HepG2 (cell line): Measurements from ENCODE around the gene C1QTNF12. TPM values are rescaled to one million over a fixed set of nuclear protein-coding genes. Genes with fewer than 3 reads are reported as not detected.

Experiments
- ADNP ChIP-seq: sonication (generic); formaldehyde crosslinking; IDR thresholded peaks from 2 replicates; pipeline ENCODE4 v1.4.0; 2020; ENCODE audit warnings: missing genetic modification reagents
- ARID3A ChIP-seq: IDR thresholded peaks from 2 replicates; pipeline ENCODE4 v1.6.1; 2012; ENCODE audit warnings: low read depth, low read length, improper control_type of control experiment
- ARID4A ChIP-seq: sonication (generic); formaldehyde crosslinking; IDR thresholded peaks from 2 replicates; pipeline ENCODE4 v1.5.0; 2020; ENCODE audit warnings: mild to moderate bottlenecking, missing genetic modification reagents, borderline replicate concordance
- ELF3 ChIP-seq: IDR thresholded peaks from 2 replicates; pipeline ENCODE4 v1.6.1; 2016; ENCODE audit warnings: missing genetic modification reagents, missing compliant biosample characterization
- IRF2 ChIP-seq: IDR thresholded peaks from 2 replicates; pipeline ENCODE4 v1.6.1; 2018; ENCODE audit warnings: missing genetic modification reagents, missing compliant biosample characterization
- MXD1 ChIP-seq: sonication (generic); formaldehyde crosslinking; IDR thresholded peaks from 2 replicates; pipeline ENCODE4 v1.4.0; 2020; ENCODE audit warnings: mild to moderate bottlenecking, missing genetic modification reagents
- NR2F6 ChIP-seq, 2 experiments: IDR thresholded peaks; 2 replicates each; pipeline ENCODE4 v1.6.1; 2016; ENCODE audit warnings: antibody characterized with exemption in 1 of 2, mild to moderate bottlenecking in 1 of 2
- SP2 ChIP-seq: sonication (generic); formaldehyde crosslinking; IDR thresholded peaks from 2 replicates; pipeline ENCODE4 v1.5.1; 2020; ENCODE audit warnings: mild to moderate bottlenecking, missing genetic modification reagents
- THAP9 ChIP-seq: sonication (generic); formaldehyde crosslinking; IDR thresholded peaks from 2 replicates; pipeline ENCODE4; 2020; ENCODE audit warnings: missing genetic modification reagents, mild to moderate bottlenecking, borderline replicate concordance
- TMF1 ChIP-seq: sonication (generic); formaldehyde crosslinking; IDR thresholded peaks from 2 replicates; pipeline ENCODE4 v1.8.1; 2022; ENCODE audit warnings: low read depth, missing genetic modification reagents
- ZBTB10 ChIP-seq: sonication (generic); formaldehyde crosslinking; IDR thresholded peaks from 2 replicates; pipeline ENCODE4 v1.4.0; 2020; ENCODE audit warnings: missing genetic modification reagents, borderline replicate concordance
- ZBTB21 ChIP-seq: sonication (generic); formaldehyde crosslinking; IDR thresholded peaks from 2 replicates; pipeline ENCODE4 v1.4.0; 2020; ENCODE audit warnings: missing genetic modification reagents
- ZNF253 ChIP-seq: sonication (generic); formaldehyde crosslinking; IDR thresholded peaks from 2 replicates; pipeline ENCODE4 v1.8.0; 2022; ENCODE audit warnings: mild to moderate bottlenecking, missing genetic modification reagents, borderline replicate concordance
- ZNF598 ChIP-seq: sonication (generic); formaldehyde crosslinking; IDR thresholded peaks from 2 replicates; pipeline ENCODE4 v1.5.1; 2020; ENCODE audit warnings: mild to moderate bottlenecking, missing genetic modification reagents, borderline replicate concordance
- ZNF709 ChIP-seq: sonication (generic); formaldehyde crosslinking; IDR thresholded peaks from 2 replicates; pipeline ENCODE4 v1.5.0; 2020; ENCODE audit warnings: mild to moderate bottlenecking, missing genetic modification reagents
- polyA plus RNA-seq, 8 experiments: library from polyadenylated mRNA; depleted of rRNA in 3 of 8; stranded (reverse) in 7 of 8; unstranded in 1 of 8; fragments of >200 nt; fragmentation: Illumina TruSeq in 4 of 8; extraction: Trizol in 4 of 8; gene quantifications; 2 replicates each; pipeline versions ENCODE4 v1.2.1 to v1.2.3, GENCODE V29; 2011 to 2016; ENCODE audit warnings: low read depth in 4 of 8, missing spikeins in 1 of 8, mixed read lengths in 1 of 8; ENCODE audit not compliant: insufficient read depth in 1 of 8
- total RNA-seq, 5 experiments: library from RNA; depleted of rRNA; stranded (reverse); fragments of >200 nt; fragmentation: Illumina TruSeq; extraction: Trizol; gene quantifications; 2 replicates each; pipeline ENCODE4 v1.2.3, GENCODE V29; 2016; ENCODE audit warnings: low read depth in 1 of 5

The C1QTNF12 gene
- total and polyA plus RNA-seq, 2 of the 13 experiments (the other 11 are each of a cell fraction or from before 2014, with no cell fraction given): 0.18 to 0.64 TPM

GRCh38 chr1:1236945-1237873, 9.3 kb downstream of the C1QTNF12 start (continued):
- TF ChIP-seq MXD1: peak; percentile 13; the same call in 1 of the 2 replicates
- TF ChIP-seq THAP9 (CRISPR knock-in tag): no peak; the same call in 1 of the 2 replicates
- TF ChIP-seq ZNF253 (CRISPR knock-in tag): peak; percentile 61; the same call in 1 of the 2 replicates
- TF ChIP-seq TMF1 (CRISPR knock-in tag): 0 out of 2 replicates have a peak, but pooled peaks have one; percentile 11
- TF ChIP-seq IRF2 (CRISPR knock-in tag): peak; percentile 10; the same call in 1 of the 2 replicates
- no peak for TF ChIP-seq ARID3A
- no peak for TF ChIP-seq ZBTB10 (CRISPR knock-in tag)
- TF ChIP-seq ZNF598 (CRISPR knock-in tag): no peak
- TF ChIP-seq NR2F6 (IDR thresholded peaks at IDR 0.05): no peak
- TF ChIP-seq NR2F6 (CRISPR knock-in tag; IDR thresholded peaks at IDR 0.05): peak; percentile 41; the same call in 1 of the 2 replicates
- 0 out of 2 replicates have a peak, but pooled peaks have one; percentile 8 for TF ChIP-seq ELF3
- no peak for TF ChIP-seq ADNP
- no peak for TF ChIP-seq SP2
- TF ChIP-seq ZNF709 (CRISPR knock-in tag): no peak
- TF ChIP-seq ZBTB21 (CRISPR knock-in tag): no peak
- TF ChIP-seq ARID4A: no peak
